HG02623 (cell line): ENCODE results near the gene PLCD1.
"Not testable (repeated sequence)": the region's sequence is repeated elsewhere in the genome, so short reads cannot be mapped to it uniquely, and the experiment has no call there.

ENCODE experiments used
- ATAC-seq: cut with Tn5 transposase; IDR thresholded peaks from one replicate; pipeline ENCODE4 v1.9.1; 2021; ENCODE audit warnings: moderate library complexity; ENCODE audit not compliant: unreplicated experiment

The PLCD1 gene

GRCh38 chr3:38029400-38030125 is at the start of gene PLCD1:
Gene PLCD1, minus strand, starts transcription at chr3:38029642. Its CDS starts 103 bp downstream, at chr3:38029539.
- no peak for ATAC-seq

GRCh38 chr3:38077073-38077472 is 47.6 kb upstream of the PLCD1 start:
- not testable (repeated sequence) for ATAC-seq

DNA sequence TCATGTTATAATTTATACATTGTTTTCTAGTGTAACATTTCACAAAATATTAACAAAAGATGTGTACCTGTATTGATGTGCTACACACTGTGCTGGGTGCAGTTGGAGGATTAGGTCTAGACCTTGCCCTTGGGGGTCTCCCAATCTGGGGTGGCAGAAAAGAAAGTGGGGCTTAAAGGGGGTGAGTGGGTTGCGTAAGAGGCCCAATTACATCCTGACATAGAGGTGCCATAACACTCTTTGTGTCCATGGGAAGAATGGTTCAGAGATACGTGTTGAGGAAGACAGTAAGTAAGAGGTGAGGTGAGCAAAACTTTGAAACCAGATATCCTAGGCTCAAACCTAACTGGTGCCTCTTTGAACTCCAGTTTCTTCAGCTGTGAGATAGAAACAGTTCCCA is 40.6 kb upstream of the PLCD1 start:
- no peak for ATAC-seq

DNA sequence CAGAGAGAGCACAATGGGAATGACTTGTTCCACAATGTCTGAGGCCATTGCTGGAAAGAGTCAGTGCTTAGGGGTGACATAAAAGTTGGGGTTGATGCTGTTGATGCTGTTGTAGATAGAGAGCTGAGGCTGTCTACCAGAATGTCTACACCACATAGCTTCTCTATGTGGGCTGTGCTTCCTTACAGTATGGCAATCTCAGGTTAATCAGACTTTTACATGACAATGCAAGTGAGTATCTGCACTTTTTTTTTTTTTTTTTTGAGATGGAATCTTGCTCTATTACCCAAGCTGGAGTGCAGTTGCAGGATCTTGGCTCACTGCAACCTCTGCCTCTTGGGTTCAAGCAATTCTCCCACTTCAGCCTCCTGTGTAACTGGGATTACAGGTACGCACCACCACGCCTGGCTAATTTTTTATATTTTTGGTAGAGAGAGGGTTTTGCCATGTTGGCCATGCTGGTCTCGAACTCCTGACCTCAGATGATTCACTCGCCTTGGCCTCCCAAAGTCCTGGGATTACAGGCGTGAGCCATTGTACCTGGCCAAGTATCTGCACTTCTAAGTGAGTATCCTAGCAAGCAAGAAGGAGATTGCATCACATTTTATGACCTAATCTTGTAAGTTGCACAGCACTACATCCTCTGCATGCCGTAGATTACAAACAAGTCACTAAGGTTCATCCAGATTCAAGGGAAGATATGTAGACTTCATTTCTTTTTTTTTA is 38.2 kb upstream of the PLCD1 start:
- no peak for ATAC-seq

DNA sequence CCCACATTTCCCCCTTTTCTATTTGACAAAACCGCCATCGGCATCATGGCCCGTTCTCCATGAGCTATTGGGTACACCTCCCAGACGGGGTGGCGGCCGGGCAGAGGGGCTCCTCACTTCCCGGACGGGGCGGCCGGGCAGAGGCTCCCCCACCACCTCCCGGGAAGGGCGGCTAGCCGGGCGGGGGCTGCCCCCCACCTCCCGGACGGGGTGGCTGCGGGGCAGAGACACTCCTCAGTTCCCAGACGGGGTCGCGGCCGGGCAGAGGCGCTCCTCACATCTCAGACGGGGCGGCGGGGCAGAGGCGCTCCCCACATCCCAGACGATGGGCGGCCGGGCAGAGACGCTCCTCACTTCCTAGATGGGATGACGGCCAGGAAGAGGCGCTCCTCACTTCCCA is 35.0 kb upstream of the PLCD1 start:
- not testable (repeated sequence) for ATAC-seq

DNA sequence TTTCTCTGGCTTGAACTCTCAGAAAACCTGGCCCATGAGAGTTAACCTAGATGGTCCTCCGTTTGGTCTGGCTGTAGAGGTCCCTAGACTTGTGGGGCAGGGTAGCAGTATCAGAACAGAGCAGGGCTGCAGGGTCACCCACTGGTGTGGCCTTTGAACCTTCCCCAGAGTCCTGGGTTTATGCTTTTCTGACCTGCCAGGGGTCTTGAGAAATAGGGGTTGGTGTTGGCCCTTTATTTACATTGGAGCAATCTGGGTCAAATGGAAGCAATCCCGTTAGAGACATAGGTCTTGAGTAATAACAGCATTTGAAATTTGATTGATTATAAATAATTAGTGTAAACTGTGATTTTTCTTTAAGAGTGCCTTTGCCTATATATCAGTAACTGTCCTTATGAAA is 33.4 kb upstream of the PLCD1 start:
- ATAC-seq: no peak

DNA sequence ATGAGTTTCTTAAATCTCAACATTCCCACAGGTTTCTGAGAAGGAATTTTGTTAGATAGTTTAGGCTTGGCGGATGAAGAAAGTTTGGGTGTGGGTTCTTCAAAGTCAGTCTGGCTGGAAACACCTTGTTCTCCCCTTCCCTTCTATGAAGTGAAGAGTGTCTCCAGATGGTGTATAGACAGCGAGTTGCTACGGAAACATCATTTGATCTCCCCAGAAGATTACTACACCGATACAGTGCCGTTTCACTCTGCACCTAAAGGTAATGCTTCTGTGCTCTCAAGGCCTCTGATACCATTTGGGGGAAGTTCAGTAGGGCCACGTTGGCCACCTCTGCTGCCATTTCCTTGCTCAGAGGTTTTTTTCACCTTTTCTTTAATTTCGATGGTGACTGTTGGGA is 30.1 kb upstream of the PLCD1 start:
- ATAC-seq: no peak

GRCh38 chr3:38059148-38059547 is 29.7 kb upstream of the PLCD1 start:
- ATAC-seq: no peak

- ATAC-seq: no peak
Measured at GRCh38 chr3:38054499-38055001, 25.1 kb upstream of the PLCD1 start.

DNA sequence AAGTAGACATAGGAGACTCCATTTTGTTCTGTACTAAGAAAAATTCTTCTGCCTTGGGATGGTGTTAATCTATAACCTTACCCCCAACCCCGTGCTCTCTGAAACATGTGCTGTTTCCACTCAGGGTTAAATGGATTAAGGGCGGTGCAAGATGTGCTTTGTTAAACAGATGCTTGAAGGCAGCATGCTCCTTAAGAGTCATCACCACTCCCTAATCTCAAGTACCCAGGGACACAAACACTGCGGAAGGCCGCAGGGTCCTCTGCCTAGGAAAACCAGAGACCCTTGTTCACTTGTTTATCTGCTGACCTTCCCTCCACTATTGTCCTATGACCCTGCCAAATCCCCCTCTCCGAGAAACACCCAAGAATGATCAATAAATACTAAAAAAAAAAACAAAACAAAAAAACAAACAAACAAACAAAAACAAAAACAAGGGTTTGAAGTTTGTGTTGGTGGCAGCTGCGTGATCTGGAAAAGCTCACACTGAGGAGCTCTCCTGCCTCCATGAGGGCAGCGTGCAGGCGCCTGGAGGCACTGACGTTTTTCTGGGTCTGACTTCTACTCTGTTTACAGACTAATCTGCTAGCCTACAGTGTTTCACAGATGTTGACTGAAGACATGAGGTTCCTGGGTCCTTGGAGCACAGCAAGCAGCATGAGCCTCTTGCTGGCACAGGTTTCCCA is 24.5 kb upstream of the PLCD1 start:
- ATAC-seq: not testable (repeated sequence)

GRCh38 chr3:38053286-38053685 is 23.8 kb upstream of the PLCD1 start:
- not testable (repeated sequence) for ATAC-seq

DNA sequence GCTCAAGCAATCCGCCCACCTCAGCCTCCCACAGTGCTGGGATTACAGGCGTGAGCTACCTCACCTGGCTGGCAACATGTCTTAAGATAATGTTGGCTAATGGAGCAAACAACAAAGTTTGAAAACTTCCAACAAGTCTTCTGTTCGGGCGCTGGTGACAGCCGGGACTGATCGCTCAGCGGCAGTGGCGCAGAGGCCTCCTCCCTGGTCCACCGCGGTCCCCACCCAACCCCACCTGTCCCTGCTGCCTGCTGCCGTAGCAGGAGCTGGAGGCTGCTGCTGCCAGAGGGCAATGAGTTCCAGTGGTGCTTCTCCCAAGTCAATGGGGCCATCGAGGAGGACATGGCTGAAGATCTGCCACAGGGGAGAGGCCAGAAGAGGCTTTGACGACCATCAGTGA is 21.7 kb upstream of the PLCD1 start:
- no peak for ATAC-seq

DNA sequence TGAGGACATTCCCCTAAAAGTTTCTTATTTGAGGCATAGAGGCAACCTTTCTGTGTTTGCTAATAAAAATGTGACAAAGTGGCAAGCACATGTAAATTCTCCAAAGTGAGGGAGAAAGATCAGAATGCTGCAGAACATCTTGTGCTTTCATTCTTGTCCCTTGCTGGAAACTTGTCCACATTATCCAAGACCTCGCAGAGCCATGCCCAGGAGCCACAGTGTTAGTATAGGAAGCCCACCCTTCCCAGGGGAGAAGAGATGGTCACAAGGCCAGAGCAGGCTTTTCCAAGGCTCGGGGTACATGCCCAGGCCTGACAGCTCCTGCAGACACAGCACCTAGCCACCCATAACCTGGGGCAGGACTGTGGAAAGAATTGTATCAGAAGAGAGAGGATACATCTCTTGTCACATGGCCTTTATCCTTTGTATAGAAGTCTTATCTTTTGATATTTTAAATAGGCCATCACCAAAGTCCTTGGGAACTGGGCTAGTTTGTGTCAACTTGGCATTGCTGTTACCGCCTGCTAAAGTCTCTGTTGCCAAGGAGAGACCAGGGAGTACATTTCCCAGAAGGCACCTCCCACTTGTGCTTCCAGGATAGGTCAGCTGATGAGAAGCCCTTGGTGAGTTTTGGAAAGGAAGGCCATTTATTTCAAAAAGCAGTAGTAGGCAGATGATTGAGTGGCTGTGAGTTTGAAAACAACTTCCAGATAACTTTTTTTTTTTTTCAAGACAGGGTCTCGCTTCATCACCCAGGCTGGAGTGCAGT is 20.1 kb upstream of the PLCD1 start:
- ATAC-seq: no peak

- no peak for ATAC-seq
Measured at GRCh38 chr3:38047896-38048295, 18.5 kb upstream of the PLCD1 start.

DNA sequence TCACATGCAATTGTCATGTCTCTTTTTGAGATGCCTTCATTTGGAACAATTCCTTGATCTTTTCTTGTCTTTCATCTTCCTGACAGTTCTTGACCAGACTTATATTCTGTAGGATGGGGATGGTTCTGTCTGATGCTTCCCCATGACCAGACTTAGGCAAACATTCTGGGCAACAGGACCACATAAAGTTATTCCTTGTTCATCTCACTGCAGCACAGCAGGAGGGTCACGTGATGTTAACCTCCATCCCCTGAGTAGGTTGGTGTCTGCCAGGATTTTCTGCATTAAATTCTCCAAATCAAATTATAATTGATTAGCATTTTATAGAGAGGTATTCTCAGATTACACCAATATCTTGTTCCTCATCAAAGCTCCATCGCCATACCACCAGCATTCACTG is 17.4 kb upstream of the PLCD1 start:
- no peak for ATAC-seq

DNA sequence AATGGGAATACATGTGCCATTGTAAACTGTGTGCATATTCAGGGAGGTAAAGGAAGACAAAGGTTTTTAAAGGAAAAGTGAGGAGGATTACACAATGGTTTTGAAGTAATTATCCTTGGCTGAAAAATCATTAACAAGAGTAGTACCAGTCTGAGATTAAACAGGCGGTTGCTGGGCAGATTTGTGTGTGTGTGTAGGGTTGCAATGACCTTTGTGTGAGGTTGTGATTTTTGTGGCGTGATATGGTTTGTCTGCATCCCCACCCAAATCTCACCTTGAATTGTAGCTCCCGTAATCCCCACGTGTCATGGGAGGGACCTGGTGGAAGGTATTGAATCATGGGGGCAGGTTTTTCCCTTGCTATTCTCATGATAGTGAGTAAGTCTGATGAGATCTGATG is 16.6 kb upstream of the PLCD1 start:
- ATAC-seq: no peak

- no peak for ATAC-seq
Measured at GRCh38 chr3:38043486-38043885, 14.0 kb upstream of the PLCD1 start.

GRCh38 chr3:38040401-38040800 is 11.0 kb upstream of the PLCD1 start:
- ATAC-seq: no peak

- peak; percentile 49 for ATAC-seq
Measured at GRCh38 chr3:38039899-38040261, 10.4 kb upstream of the PLCD1 start.

- peak; percentile 79 for ATAC-seq
Measured at GRCh38 chr3:38039101-38039898, 9.9 kb upstream of the PLCD1 start, which contains the start of gene DLEC1. Gene DLEC1, plus strand, starts transcription at chr3:38039208. Its CDS starts 18 bp downstream, at chr3:38039226.
